Activated T-helper 9 cell treated with anti-CD3 and anti-CD28 coated beads, Interleukin-2, amount 50 U/mL, for 16 hours (primary cell): ENCODE data around the gene SLC25A23.
A peak's percentile ranks its signal among the peaks of the same experiment; 100 is the strongest.

Source experiments
- DNase-seq: peaks from one replicate; pipeline ENCODE4 v3.0.0-alpha.2; 2020; ENCODE audit warnings: low read depth

The SLC25A23 gene

DNA sequence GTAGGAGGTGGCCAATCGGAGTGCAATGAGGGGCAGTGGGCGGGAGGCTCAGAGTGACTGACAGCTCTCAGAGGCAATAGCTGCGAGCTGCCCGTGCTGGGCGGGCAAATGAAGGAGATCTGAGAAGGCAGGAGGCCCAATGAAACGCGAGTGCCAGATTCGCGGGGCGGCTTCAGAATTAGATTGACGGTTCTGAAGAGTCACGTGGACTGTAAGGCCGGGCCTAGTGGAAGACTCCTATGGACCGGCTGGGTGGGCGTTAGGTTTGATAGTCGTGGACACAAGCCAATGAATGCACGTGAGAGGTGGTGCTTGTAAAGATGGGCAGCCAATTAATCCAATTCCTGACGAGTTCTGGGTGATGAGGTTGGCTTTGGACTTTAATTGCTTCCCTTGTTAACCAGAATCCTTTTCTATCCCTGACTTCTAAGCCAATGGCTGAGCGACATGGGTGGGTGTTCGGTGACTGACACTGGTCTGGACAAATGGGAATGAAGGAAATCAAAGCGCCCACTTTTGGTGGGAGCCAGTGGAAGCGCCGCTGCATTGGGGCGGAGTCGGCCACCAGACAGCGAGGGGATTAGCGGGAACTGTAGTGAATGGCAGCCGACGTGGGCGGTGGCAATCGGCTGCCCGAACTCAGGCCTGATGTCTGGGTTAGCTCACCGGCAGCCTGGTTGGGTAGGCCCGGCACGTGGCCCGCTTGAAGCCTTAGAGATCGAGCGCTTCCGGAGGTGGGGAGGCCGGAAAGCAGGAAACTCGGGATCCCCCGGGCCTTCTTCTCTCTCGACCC, 34.5 kb downstream of the SLC25A23 start:
- DNase-seq: peak; percentile 98

DNA sequence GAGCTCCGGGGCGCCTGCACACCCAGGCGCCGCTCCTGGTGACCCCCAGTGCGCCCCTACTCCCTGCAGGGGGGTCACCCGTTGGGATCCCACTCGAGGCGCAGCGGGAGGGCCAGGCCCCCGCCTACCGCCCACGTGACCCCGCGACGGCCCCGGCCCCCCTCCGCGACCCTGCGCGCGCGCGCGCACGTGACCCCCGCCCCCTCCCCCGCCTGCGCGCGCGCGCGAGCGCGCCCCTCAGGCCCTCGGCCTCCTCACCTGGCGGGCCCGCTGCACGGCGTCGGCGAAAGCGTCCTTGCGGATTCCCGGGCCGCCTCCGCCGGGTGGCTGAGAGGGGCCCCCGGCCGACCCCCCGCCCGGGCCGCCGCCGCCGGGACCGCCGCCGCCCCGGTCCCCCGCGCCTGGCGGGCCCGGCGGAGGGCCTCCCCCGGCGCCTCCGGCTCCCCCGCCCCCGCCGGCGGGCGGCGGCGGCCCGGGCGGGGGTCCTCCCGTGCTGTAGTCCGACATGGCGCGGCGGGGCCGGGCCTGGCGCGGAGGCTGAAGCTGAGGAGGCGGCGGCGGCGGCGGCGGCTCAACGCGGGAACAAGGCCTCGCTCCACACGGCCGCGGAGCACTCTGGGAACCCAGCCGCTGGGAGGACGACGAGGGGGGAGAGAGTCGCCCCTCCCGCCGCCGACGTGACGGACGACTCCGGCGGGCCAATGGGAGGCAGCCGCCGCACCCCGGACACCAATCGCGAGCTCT, 35.2 kb downstream of the SLC25A23 start, which contains the start of gene KHSRP:
KHSRP (minus strand) TSS at position 617 of the 744 bp plus-strand sequence; CDS start at position 507, 110 bp downstream.
- DNase-seq: peak; percentile 25

DNA sequence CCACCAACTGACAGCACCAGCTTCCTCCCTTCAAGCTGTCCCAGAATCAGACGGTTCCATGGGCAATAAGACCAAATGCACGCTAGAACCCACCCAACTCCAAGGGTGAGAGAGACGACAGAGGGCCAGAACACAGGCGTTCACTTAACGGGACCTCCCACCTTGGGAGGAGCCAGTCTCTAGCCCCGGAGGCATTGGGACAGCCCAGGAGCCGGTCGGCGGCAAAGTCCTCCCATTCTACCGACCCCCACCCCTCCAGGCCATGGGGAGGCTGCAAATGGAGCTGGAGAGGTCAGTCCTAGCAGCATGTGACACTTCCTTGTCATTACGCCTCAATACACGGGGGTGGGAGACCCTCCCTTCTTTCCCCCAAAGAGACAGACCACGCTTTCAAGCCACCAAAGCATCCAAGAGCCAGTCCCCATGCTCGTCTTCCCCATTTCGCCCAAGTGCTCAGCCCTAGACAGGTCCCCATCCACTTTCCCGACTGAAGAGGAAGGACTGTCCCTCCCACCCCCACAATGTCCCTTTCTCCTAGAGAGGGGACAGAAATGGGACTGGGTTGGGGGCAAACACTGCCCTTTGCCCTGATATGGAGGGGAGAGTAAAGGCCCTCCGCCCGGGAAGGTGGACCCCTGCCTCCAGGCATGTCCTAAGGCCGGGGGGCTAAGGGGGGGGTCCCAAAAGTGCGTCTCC, 35.9 kb downstream of the SLC25A23 start:
- DNase-seq: no peak

DNA sequence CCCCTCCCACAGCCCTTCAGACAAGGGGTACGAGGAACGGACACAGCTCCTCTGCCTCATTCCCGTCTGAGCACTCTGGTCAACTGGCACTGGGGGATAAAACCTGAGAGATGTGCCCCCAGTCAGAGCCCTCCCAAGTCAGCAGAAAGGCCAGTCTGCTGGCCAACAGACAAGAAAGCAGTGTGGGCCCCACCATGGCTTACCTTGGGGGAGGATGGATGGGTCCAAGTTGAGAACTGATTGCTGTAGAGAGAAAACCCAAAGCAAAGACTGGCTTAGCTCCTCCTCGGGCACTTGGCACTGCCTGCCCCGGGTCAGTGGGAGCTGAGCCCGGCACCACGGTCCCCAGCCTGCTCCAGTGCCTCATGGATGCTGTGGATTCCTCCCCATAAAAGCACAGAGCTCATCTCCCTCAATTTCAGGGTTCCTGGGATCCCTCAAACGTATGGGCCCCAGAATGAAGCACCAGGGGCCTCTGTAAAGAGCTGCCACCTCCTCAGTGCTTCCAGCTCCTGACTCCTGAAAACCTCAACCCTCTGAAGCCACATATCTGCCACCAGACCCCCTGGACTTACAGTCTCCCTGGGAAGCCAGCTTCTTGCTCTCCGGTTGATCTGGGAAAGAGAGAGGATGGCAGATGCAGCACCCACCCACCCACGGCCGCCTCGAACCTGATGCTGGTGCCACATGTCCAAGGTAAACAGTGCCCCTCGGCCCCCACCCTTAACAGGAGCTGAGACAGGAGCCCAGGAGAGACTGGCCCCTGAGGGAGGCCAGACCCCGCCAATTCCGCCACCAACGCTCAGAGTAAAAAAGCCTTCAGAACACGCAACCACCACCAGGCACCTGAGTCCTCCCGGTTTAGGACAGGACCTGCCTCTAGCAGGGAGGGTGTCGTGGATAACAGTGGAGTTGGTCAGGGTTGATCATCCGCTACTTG, 38.2 kb downstream of the SLC25A23 start:
- DNase-seq: no peak

DNA sequence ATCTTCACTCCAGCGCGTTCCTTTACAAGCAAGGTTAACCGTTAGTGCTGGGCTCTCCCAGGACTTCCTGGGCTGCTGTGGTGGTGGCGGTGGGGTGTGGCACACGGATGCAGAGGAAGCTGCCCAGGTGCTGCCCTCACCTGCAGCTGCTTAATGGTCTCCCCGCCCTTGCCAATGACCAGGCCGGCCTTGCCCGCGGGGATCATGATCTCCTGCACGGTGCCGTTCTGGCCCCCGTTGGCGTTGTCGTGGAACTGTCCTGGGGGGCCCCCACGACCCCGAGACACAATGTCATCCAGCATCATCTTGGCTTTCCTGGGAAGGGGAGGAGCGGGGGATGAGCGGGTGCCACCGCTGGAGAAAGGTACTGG, 41.0 kb downstream of the SLC25A23 start:
- no peak for DNase-seq

DNA sequence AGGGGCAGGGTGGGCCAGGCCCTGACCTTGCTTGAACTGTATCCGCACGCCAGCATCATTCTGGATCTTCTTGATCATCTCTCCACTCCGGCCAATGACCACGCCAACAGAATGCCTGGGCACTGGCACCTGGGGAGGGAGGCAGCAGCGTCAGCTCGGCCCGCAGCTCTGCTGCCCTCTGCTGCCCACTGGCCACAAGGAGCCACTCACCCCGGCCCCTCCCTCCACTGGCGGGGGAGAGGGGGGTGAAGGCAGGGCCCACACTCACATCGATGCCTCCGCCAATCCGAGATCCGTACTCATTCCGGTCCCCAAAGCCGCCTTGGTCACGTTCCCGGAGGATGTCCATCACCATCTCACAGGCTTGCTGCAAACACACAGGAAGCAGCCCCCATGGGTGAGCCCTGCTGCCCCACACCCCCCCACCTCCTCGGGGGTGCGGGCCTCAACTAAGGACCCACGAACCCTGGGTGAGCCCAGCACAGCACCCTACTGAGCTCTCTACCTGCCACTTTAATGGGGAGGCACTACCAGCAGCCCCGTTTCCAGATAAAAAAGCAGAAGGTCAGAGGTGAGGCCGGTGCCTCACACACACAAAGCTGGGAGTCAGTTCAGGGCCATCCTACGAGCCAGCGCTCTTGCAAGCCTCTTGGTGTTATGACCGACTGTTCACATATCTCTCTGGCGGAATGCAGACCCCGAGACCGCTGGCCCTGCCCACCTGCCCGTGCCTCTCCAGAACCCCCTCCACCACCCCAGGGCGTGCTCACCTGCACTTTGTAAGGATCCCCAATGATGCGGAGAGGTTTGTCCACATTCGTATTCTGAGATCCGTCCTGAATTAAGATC, 41.7 kb downstream of the SLC25A23 start:
- DNase-seq: no peak

DNA sequence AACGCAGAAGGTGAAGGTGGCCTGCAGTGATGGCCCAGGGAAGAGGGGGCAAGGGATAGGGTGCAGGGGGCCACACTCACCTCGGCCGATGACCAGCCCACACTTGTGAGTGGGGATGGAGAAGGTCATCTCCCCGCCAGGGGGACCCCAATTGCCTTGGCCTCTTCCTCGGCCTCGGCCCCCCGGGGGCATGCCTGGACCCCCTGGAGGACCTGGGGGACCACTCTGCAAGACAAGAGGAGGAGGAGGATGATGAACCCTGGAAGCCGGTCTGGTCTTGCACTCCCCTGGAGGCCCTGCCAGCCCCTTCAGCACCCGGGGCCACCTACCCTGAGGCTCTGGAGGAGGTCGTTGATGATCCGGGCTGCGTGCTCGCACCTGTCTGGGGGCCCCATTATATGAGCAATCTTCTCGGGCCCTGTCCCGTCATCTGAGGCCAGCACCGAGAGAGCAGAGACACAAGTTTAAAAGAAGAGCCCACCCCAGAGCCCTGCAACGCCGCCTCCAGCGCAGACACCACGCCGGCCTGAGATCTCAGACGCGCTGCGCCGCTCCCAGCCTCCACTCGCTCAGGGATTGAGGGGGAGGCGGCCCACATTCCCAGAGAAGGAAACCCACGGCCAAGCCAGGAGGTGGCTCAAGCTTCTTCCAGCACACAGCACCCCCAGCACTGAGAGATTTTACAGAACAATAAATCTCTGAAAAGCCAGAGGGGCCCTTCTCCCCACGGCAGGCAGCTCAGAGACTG, 42.8 kb downstream of the SLC25A23 start:
- no peak for DNase-seq

DNA sequence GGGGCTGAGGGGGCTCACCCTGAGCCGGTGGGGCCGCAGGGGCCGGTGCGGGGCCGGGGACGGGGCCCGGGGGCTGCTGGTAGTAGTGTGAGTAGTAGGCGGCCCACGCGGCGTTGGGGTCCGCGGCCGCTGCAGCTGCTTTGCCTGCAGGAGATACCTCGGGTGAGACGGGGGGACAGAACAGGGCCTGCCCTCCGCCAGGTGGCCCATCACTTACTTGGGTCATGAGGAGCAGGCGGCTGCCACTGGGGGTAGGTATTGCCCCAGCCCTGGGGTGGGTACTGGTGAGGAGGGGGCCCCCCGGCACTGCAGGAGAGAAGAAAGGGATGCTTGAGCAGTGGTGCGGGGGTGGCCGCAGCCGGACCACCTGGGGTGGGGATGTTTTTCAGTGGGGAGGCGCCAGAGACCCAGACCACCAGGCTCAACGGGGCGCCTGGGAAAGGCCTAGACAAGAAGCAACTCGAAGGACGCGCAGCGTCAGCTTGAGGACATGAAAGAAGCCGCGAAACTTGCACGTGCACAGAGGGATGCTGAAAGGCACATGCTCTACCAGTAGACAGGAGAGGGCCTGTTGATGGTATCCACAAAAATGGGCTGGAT, 43.9 kb downstream of the SLC25A23 start:
- DNase-seq: no peak

DNA sequence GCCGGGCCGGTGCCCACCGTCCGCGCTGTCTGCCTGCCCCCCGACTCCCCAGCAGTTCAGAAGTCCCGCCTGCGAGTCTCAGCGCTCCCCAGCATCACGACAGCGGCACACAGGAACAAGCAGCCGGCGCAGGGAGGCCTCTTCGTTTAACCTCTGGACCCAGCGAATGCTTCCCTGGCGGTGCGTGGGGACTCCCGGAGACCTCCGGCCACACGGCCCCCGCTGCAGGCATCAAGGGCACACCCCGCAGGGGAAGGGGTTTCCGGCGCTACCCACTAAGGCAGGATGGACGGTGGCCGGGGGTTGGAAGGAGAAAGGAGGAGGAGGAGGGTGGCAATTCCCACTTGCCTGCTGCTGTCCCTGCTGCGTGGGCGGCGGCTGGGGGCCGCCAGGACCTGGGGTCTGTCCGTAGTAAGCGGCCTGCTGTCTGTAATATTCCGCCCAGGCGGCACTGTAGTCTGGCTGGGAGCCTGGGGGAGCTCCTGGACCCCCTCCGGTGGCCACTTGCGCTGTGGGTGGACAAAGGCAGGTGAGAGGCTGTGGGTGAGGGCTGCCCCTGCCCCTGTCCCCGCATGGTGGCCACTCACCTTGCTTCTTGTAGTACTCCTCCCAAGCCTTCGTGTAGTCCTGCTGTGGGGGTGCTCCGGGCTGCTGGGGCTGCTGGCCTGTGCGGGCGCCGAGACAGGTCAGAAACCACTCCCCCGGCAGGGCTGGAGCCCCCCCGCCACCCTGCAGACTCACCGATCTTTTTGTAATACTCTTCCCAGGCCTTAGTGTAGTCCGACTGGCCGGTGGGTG, 44.6 kb downstream of the SLC25A23 start:
- DNase-seq: no peak

DNA sequence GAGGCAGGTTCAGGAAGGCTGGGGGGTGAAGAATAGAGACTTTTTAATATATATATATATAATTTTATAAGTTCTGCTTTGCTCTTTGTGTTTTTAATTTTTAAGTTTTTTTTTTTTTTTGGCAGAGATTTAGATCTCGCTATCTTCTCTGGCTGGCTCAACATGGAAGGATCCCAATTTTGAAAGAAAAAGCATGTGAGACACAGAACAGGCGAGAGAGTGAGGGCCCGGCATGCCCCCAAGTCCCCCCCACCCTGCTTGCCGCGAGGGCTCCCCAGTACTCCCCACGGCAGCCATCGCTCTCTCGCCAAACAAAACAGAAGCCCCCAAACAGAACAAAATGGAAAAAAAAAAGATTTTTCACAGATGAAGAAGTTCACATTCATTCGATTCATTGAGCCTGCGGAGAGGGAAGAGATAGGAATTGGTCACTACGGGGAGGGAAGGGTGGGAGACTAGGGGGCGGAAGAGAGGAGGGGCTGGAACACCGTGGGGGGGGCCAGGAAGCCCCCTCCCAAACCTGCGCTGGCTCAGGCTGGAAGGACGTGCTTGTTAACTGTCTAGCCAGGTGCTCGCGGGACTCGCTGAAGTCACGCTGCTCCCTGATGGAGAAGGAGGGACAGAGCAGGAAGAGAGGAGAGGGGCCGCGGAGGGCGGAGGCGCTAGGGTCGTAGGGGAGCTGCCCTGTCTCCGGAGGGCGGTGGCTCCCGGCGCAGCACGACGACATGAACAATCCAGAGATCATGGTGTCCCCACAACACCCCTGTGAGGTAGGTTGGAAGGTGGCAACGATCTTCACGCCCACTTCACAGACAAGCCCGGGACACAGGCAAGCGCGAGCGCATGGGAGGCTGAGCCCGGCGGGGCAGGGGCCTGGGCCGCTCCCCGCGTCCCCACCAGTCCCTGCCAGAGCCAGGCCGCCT, 45.6 kb downstream of the SLC25A23 start:
- DNase-seq: no peak

DNA sequence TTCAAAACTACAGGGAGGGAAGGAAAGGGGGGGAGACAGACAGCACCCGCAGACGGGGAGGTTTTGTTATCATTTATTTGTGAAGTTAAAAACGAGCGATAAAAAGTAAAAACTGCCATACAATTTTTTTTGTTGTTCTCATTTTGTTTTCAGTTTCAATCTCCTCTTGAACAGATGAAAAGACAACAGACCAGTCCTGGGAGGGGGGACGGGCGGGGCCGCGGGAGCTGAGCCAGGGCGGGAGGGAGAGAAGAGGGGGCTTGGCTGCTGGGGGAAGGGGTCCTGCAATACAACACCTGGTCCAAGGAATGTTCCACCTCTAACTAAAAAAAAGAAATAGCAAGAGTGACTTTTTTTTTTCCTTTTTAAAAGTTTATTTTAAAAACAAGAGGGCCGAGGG, 46.3 kb downstream of the SLC25A23 start:
- no peak for DNase-seq

DNA sequence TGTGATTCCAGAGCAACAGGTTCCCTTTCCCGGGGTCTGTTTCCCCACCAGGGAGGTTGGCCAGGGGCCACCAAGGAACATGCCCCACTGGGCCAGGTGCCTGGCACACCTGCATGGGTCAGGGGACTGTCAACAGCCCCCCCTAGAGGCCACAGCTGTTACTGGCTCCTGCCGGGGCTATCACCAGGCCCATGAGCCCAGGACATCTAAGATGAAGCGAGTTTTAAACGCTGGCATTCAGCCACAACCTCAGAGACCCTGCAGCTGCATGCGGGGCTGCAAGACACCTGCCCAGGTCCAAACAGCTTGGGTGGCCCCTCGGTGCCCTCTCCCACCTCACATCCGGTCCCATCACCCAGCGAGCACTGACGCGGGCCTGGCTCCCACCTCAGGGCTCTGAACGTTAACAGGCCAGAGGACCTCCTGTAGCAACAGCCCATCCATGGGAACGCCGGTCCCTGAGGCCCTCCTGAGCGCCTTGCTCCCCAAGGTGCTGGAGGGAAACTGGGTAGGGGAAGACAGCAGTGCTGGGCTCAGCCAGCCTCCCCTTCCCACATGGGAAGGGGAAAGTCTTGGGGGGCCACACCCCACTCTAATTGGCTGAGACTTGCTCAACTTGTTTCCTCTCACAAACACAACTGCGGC, 47.0 kb downstream of the SLC25A23 start:
- DNase-seq: no peak

DNA sequence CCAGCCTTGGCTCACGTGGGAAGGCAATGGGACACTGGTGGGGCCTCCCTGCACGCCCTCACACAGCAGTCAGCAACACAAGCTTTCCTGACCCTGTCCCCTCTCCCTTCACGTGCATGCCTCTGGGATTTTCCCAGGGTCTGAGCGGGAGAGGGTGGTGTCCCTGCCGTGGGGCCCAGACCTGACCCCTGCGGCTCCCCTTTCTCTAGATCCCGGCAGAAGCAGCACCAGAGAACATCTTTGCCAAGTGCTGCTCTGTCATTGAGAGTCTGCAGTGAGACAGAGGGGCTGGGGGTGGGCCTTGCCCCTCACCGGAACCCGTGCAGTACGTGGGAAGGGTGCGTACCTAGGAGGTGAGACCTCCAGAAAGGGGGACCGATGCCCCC, 47.5 kb downstream of the SLC25A23 start:
- DNase-seq: no peak

DNA sequence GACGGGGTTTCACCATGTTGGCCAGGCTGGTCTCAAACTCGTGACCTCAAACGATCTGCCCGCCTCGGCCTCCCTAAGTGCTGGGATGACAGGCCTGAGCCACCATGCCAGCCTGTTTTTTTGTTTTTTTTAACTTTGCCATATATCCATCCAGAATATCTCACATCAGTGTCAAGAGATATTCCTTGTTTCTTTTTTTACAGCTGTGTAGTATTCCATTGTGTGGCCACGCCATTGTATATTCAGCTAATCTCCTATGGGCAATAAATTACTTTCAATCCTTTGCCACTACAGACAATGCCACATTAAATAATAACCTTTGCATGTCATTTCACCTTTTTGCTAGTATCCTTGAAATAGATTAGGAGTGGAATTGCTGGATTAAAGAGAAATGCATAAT, 50.2 kb downstream of the SLC25A23 start:
- no peak for DNase-seq

DNA sequence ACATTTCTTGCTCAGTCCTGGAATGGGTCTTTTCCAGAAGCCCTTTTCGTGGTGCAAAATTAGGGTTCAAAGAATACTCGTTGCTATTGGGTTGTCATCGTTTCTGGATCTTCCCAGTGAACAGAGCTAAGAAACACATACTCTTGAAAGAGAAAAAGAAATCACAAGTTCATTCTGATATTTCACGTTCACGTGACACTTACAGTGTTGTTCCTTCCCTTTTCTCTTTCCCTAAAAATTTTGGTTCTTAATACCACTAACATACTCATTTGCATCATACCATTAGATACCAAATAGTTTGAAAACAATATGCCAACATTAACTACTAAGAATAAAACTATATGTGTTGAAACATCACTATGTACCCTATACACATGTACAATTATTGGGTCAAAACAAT, 53.2 kb downstream of the SLC25A23 start:
- DNase-seq: no peak

DNA sequence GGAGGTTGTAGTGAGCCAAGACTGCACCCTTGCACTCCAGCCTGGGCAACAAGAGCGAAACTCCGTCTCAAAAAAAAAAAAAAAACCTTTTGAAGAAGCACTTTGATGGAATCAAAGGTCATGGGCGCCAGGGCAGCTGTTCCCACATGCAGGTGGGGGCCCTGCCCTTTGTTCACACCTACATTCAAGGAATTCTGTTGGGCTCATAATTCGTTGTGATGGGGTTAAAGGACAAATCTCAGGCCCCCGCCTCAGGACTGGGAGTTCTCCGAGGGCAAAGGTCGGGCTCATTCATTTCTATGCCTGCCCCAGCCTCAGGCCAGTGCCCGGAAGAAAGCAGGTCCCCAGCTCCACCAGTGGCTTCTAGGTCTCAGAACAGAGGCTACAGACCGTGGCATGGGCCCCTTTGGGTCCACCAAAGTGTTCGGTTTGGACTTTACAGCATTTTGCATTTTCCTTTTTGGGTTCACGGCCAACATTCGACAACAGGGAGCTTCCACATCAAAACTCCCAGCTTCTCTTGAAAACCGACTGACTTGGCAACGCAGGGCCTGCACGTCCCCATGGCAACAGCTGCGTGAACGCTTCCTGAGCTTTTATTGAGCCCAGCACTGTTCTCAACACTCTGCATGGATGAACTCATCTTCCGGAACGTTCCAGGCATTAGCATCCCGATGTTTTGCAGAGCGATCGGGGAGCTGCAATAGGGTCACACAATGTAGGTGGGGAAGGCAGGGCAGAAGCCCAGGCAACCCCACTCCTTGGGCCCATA, 56.6 kb downstream of the SLC25A23 start:
- DNase-seq: no peak
